Retinal pigment epithelial cell (primary cell): ENCODE results near the gene FOXP3.

Experiments used
- DNase-seq: peaks from one replicate; pipeline ENCODE4 v3.0.0-alpha.2; 2010; ENCODE audit warnings: low read depth
- H3K4me3 ChIP-seq: 2 replicates; pipeline ENCODE4 v1.5.1; 2011; ENCODE audit warnings: mild to moderate bottlenecking, low read length, control low read depth, moderate library complexity
- CTCF ChIP-seq: conservative IDR thresholded peaks from 2 replicates; pipeline ENCODE4 v1.5.1; 2011; ENCODE audit warnings: low read depth, low read length, control low read depth, inconsistent platforms

The FOXP3 gene

GRCh38 chrX:49238735-49239134, 25.8 kb downstream of the FOXP3 start:
- DNase-seq = no peak
- TF ChIP-seq CTCF = no peak
- no peak overlapping the region for H3K4me3 ChIP-seq

- DNase-seq = no peak
- TF ChIP-seq CTCF = no peak
These were observed 27.4 kb downstream of the FOXP3 start for GRCh38 chrX:49237060-49237459.

GRCh38 chrX:49233887-49234555, 30.5 kb downstream of the FOXP3 start:
- H3K4me3 ChIP-seq = no peak overlapping the region
- no peak for TF ChIP-seq CTCF
- no peak for DNase-seq

More at GRCh38 chrX:49237060-49237459, 27.4 kb downstream of the FOXP3 start:
- H3K4me3 ChIP-seq = no peak overlapping the region

GRCh38 chrX:49233176-49233575, 31.3 kb downstream of the FOXP3 start, which contains the start of gene CACNA1F:
TSS of gene CACNA1F (minus strand) at chrX:49233340. CDS start at chrX:49233309, 31 bp downstream.
- TF ChIP-seq CTCF = no peak
- no peak for DNase-seq
- no peak within 1 kb of the TSS for H3K4me3 ChIP-seq

GRCh38 chrX:49232525-49232924, 32.0 kb downstream of the FOXP3 start:
- no peak for TF ChIP-seq CTCF
- DNase-seq = no peak

GRCh38 chrX:49231333-49232000, 33.0 kb downstream of the FOXP3 start:
- no peak for TF ChIP-seq CTCF
- DNase-seq = no peak
- H3K4me3 ChIP-seq = no peak overlapping the region

More at GRCh38 chrX:49232525-49232924, 32.0 kb downstream of the FOXP3 start:
- H3K4me3 ChIP-seq = no peak overlapping the region
